Ramos (cell line): Measurements from ENCODE around the gene SEC22A.

Source experiments
- in situ Hi-C: fragments of 300-500 bp; cut with MboI; formaldehyde crosslinking; loops from one replicate; pipeline ENCODE4 v1.14.3; 2022; ENCODE audit warnings: low sequenced_read_pairs; ENCODE audit not compliant: unreplicated experiment

SEC22A gene

DNA sequence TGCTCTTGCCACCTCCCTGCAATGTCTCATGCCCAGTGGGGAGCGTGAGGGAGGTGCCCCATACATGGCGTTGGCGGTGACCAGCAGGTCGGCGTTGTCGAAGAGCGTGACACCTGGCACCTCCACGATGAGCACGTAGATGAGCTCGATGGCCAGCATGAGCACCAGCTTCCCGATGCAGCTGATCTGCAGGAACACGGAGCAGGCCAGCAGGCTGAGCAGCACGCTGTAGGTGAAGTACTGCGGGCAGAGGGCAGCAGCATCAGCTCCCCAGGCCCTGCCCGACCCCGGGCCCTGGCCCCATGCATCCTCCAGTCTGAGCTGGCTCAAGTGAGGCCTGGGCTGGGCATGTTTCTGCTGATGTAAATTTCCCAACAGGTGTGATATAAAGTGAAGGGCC lies 98.3 kb downstream of the SEC22A start:
- in situ Hi-C loops, result no loop called here

DNA sequence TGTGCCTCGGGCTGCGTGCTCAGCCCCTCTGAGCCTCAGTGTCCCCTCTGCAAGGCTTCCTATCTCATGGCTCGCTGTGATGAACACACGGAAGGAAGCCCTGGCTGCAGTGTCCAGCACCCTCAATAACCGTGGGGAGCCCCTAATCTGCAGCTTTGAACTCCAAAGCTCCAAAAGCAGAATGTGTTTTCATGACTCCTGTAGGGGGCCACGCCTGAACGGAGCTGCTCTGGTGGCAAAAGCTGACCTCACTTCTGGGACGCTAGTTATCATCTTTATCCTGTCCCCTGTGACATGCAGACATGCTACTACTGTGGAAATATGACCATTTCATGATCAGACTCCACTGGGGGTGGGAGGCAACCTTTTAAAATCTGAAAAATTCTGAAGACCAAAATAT lies 98.8 kb downstream of the SEC22A start:
- in situ Hi-C loops, result no loop called here

DNA sequence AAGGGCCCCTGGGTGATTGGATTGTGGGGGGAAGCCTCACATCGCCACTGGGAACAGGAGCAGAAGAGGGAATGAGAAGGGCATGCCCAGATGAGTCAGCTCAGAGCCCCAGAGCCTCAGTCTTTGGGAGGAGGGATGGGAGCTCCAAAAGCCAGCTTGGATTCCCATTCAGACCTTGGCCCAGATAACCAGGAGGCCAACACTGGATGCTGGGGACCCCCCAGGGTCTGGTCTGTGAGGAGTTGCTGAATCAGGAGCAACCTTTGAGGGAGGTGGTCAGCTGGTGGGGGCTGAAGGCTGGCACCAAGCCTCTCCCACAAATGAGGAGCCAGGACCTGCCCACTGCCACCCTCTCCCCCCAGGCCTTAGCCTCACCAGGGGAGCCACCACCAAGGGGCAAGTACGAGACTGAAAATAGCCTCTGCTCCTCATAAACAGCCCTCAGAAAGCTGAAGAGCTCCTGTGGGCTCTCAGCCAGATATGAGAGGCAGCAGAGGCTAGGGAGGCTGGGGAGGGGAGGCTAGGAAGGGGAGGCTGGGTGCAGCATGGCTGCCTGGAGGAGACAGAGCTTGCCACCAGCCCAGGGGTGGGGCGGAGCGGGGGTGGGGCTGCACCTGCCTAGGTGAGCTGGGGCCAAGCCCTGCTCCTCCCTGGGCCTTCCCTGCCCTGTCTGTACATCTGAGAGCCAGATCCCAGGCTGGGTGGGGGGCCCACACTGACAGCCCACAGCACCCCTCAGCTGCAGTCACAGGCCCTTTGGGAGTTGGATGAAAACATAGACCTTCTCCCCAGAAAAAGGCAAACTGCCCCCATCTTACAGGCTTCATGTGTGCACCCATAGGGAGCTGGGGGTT lies 99.8 kb downstream of the SEC22A start:
- in situ Hi-C loops, result no loop called here

DNA sequence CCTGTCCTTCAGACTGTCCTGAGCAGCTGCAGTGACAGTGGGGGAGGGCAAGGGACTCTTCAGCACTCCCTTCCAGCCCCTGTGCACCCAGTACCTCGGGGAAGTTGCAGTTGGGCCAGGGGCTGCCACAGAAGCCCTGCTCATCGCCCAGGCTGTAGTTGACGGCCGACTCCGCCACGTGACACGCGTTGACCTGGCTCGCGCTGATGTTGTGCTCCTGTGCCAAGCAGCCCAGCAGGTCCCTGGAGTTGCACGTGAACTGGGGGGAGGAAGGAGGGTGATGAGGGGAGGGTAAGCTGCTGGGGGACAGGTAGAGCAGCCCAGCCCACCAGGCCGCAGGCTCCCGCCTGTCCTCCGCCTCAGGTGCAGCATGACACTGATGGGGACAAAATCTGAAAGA lies 101.2 kb downstream of the SEC22A start:
- in situ Hi-C loops, result no loop called here

DNA sequence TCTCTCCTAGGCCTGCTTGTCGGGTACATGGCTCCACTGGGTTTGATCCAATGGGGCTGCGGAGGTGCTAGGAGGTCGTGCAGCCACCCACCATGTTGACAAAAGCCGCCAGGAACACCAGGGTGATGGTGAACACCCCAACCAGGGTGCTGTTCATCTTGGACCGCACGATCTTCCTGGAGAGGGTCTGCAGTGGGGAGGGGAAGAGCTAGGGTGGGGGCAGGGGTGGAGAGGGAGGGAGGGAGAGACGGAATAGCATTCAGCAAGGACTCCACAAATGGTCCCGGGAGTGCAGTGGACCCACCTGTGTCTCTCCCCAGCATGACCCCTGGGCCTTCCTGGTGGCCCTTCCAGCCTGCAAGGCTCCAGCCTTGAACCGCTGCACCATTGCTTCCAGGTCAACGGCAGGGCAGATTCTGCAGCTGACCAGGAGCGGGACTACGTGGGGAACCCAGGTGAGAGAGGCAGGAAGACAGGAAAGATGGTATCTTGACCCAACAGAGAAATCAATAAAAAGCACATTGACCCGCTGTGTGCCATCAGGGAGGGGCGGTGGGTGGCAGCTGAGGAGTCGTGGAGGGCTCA lies 102.3 kb downstream of the SEC22A start:
- in situ Hi-C loops, result no loop called here

DNA sequence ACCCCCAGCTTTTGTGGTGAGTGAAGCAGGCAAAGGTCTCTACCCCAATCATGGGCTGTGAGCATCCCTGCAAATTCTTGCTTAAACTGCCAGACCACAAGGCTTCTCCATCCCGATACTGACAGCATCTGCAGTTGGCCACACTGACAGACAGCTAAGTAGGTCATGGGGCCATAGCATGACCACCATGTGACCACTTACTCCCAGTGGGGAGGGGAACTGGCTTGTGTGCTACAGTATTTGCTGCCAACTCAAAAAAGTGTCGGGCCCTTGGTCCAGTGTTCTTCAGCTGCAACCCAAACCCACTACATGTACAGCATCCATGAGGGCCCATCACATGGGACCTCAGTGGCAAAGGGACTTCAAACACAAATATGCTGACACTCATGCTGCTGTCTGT lies 103.4 kb downstream of the SEC22A start:
- in situ Hi-C loops, result no loop called here

DNA sequence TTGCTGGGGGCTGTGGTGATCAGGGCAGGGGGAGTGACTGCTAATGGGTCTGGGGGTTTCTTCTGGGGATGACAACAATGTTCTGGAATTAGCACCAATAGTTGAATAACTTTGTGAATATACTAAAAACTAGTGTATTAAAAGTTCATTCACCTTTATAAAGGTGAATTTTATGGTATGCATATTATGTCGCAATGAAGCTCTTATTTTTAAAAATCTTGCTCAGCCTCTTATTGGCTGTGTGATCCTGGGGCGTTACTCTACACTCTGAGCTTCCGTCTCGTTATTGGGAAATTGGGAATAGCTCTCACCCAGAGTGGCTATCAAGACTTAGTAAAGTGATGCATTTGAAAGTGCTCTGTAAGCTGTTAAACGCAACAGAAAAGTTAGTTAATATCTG lies 105.3 kb downstream of the SEC22A start:
- in situ Hi-C loops, result no loop called here

DNA sequence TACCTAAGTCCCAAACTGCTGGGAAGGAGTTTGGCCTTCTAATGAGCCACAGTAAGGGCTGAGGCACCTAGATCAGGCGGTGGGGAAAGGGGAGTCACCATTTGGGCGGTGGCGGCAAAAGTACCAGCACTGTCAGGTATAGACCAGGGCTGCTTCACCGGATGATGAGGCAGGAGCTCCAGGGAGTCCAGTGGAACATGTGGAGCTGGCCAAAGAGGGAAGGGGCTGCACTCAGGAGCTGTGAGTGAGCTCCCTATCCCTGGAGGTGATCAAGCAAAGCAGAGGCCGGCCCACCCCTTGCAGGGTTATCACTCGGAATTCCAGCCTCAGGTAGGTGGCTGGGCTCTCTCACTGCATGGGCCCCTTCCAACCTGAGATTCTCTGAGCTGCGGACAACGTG lies 108.4 kb downstream of the SEC22A start:
- in situ Hi-C loops, result no loop called here

DNA sequence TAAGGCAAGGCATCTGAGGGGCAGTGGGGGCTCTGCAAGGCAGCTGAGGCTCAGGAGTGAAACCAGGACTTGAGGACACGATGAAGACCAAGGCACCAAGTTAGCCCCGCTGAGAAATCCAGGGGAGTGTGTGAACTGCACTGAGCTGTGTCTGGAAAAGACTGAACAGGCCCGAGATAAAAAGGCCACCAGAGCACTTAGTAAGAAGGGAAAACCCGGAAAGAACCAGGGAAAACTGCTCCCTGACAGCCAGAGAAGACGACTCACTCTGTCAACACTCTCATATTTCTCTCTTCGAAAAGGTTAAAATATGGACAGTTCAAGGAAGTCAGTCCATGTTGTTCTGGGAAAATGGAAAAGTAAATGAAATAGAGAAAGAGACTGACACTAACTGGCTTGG lies 109.0 kb downstream of the SEC22A start:
- in situ Hi-C loops, result no loop called here

DNA sequence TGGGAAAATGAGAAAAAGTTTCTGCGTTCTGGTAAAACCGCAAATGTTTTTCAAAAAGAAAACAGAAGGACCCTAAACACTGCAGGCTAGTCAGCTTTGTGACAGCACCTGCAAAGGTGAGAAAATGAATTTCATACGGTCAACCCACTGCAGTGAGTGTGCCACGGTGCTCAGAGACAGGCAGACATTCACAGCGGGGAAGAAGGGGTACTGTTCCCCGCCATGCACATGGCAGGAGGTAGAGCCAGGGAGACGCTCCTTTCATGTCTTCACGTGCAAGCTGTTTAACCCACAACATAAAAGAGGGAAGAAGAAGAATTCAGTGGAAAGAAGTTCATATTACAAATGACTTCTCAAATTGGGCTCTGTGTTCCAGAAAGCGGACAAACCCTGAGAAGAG lies 109.5 kb downstream of the SEC22A start:
- in situ Hi-C loops, result no loop called here

DNA sequence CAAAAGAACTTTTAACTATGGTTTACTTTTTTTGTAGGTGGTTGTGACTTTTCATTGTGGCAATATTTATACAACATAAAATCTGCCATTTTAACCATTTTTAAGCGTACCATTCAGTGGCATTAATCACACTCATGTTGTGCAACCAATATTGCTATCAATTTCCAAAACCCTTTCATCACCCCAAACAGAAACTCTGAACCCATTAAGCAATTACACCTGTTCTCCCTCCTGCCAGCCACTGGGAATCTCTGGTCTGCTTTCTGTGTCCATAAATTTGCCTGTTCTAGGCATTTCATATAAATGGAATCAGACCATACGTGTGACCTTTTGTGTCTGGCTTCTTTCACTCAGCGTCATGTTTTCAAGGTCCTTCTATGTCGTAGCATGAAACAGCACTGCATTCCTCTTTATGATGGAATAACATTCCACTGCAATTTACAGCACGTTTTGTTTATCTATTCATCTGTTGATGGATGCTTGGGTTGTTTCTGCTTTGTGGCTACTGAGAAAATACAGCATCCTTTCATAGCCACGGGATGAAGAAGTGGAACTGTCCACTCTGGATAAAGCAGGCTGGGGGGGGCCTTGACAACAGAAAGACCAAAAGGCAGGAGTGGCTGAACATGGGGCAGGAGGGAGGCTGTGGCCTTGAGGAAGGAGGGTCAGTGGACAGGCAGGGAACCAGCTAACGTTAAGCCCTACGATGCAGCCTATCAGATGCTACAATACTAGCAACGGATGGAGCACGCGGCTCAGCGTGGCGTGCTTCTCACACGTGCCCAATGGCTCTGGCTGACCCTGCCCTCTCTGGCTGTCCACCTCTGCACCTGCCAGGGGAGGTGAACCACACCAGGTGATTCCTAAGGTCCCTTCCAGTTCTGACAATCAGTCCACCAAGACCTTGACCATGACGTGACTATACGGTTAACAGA lies 110.9 kb downstream of the SEC22A start:
- in situ Hi-C loops, result no loop called here

DNA sequence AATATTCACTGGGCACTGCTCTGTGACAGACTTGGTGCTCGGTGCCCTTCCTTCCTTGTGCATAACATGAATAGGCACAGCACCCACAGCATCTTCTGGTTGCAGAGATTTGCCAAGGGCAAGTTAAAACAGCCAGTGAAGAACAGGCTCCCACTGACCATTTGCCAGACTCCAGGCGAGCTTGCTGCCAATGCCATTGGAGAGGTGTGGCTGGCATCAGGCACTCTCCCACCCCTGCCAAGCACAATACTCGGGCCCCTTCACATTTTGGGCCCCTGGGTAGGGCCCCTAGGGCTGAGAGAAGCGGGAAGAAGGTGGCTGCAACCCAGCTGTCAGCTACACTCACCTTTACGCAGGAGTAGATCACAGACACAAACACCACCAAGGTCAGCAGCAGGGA lies 112.1 kb downstream of the SEC22A start:
- in situ Hi-C loops, result no loop called here

DNA sequence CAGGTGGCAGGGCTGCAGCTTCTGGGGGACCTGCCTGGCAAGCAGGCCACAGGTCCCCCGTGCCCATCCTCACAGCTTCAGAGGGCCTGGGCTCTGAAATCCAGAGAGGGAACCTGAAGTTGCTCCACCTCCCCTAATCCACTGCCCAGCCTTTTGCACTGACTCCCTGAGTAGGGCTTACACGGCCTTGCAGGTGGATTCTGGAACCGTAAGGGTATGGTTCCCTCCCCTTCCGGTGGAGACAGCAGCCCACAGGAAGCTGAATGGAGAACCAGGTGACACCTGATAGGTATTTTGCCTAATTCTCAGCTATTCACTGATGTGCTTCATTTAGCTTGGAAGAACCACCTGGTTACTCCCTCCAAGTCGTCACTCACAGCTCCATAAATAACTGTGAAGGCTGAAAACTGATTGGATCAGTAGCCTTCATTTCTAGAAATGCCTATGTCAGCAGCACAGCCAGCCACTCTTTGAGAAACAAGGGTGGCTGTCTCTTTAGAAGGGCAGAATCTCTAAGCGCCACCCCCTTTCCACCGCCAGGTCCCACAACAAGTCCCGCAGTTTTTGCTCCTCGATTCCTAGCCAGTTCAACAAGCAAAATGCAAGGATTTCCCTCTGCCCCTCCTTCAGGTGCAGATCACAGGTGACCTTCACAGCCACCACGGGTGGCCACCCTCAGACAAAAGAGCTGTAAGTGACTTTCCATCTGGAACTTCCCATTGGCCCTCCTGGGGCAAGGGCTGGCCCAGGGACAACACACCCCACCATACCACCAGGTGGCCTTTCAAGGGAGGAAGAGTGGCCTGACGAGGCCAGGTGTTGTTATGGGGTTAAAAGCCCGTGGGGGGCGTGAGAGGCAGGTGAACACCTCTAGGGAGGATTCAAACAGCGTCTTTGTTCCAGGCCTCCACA lies 112.9 kb downstream of the SEC22A start:
- in situ Hi-C loops, result no loop called here

DNA sequence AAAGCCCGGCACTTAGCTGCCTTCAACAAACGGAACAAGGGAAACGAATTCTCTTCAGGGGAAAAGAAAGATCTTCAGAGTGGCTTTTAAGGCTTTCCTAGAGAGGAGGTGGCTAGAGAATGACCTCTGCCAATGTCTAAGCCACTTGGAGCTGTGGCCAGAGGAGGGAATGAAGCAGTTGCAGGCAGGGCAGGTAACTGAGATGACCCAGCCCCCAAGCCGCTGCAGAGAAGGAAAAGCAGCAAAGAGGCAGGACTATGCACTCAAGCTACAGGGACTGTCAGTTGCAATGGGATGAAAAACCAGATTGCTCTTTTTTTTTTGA lies 113.5 kb downstream of the SEC22A start:
- in situ Hi-C loops, result no loop called here

DNA sequence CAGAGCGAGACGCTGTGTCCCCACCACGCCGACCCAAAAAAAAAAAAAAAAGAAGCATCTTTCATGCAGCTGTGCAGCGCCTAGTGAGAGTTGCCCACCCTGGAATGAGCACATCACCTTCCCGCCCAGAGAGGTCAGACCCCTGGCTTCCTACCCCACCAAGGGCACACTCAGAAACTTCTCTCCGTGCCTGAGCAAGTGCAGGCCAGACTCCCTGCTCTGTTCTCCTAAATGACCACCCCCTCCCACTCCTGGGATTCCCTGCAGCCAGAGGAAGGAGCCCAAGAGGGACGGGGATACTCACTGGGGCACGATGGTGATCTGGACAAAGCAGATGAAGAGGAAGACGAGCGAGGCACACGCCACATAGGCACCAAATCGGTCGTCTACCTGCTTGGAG lies 116.0 kb downstream of the SEC22A start:
- in situ Hi-C loops, result no loop called here

DNA sequence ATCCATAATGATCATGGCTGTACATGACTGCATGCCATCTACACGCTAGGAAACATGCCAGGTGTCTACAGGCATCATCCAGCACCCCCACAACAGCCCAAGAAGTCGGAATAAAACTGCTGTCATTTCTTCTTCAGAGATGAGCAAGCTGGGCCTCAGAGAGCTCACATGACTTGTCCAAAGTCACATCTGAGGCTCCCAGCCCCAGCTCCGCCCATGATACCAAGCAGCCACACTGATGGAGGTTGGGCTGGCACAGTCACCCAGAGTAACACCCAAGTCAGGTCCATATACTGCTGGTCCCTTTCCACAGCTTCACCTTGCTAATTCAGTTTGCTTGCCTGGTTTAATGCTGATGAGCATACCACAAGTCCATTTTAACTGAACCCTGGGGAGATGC lies 116.6 kb downstream of the SEC22A start:
- in situ Hi-C loops, result no loop called here

DNA sequence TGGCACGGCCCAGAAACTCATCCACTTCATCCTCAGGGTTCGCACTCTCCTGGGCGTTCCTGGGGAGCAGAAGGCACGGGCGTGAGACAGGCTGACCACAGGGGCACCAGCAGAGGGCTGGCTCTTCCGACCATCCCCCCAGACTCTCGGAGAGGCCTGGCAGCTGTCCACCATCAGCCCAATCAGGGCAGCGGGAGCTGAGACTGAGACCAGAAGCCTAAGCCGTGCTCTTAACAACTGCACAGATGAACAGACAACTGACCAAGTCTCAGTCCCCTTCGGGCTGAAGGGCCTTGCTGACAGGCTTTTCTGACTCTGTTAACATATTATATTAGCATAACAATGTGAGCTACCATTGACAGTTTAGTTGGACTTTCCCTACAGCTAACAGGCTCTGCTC lies 118.0 kb downstream of the SEC22A start:
- in situ Hi-C loops, result no loop called here

DNA sequence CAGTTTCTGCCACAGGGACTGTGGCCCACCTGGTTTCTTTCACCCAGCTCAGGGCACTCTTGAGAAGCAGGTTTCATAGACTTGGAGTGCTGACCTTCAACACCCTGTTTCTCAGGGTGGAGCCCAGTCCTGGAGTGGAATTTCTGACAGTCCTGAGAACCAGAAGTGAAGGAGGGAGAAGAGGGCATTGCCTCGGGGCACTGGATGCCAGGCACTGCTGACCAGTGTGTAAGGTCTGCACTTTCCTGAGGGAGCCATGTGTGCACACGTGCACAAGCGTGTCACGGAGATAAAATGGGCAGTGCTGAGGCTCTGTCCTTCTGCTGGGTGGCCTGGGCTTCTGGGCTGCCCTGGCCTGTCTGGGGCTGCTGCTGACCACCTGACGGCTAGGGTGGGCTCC lies 118.5 kb downstream of the SEC22A start:
- in situ Hi-C loops, result no loop called here

DNA sequence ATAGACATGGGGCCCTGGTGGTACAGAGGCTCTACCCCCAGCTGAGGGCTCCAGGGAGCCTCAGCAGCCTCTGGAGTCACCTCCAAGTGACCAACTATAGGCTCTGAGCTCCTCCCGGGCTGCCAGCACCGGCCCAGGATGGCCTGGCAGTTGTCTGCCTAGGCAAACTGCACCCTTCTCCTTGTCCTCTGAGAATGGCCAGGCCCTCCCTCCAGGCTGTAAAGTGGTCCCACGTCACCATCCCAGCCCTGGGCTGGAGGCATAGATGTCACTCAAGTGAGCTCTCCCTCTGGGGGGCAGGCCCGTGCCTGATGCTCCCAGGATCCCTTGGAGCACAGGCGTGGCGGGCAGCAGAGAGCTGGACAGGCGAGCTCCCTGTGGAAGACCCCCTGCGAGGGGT lies 120.1 kb downstream of the SEC22A start:
- in situ Hi-C loops, result no loop called here

DNA sequence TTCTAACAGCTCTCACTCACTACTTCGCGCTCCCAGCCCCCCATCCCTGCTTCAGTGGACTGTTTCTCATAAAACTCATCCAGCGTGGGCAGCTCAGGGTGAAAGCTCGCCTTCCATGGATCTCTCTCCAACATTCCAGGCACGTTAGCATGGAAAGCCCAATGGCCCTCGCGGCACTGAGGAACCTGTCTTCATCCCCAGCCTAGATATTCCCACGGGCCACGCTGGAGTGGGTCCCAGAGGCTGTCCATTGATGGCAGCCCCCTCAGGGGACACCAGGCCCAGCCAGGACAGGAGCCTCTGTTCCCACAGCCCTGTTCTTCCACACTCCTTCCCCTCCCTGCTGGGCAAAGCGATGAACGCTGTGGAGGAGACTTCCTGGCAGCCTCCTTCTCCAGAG lies 121.1 kb downstream of the SEC22A start:
- in situ Hi-C loops, result no loop called here
